ENCODE results near the gene ZNF883.

GRCh38 chr9:112917047-112917986 lies 94.7 kb downstream of the ZNF883 start:
- no peak for TF ChIP-seq CTCF (IDR thresholded peaks at IDR 0.05; ENCODE audit: extremely low read depth in 1 of 2, insufficient read depth in 1 of 2, low read depth in 1 of 2, low read length in 2 of 2)
- TF ChIP-seq POLR2A (IDR thresholded peaks at IDR 0.05; ENCODE audit: low read depth, low read length) = no peak
- TF ChIP-seq GATA2 (IDR thresholded peaks at IDR 0.05; ENCODE audit: insufficient read depth, insufficient read length, low read depth, low read length) = no peak
- TF ChIP-seq EZH2 (IDR thresholded peaks at IDR 0.05; ENCODE audit: borderline replicate concordance, low read depth, low read length, severe bottlenecking) = no peak
- TF ChIP-seq POLR2AphosphoS5 (IDR thresholded peaks at IDR 0.05; ENCODE audit: insufficient read depth, low read depth, low read length) = no peak
- TF ChIP-seq FOS (IDR thresholded peaks at IDR 0.05; ENCODE audit: borderline replicate concordance, insufficient read depth, low read length) = no peak
- TF ChIP-seq MAX (IDR thresholded peaks at IDR 0.05; ENCODE audit: insufficient read depth, insufficient read length) = no peak
- no peak for TF ChIP-seq JUN (IDR thresholded peaks at IDR 0.05; ENCODE audit: borderline replicate concordance, insufficient read depth, insufficient read length, low read depth)

Data from endothelial cell of umbilical vein (primary cell).